ENCODE measurements around the gene COL6A1.

DNA sequence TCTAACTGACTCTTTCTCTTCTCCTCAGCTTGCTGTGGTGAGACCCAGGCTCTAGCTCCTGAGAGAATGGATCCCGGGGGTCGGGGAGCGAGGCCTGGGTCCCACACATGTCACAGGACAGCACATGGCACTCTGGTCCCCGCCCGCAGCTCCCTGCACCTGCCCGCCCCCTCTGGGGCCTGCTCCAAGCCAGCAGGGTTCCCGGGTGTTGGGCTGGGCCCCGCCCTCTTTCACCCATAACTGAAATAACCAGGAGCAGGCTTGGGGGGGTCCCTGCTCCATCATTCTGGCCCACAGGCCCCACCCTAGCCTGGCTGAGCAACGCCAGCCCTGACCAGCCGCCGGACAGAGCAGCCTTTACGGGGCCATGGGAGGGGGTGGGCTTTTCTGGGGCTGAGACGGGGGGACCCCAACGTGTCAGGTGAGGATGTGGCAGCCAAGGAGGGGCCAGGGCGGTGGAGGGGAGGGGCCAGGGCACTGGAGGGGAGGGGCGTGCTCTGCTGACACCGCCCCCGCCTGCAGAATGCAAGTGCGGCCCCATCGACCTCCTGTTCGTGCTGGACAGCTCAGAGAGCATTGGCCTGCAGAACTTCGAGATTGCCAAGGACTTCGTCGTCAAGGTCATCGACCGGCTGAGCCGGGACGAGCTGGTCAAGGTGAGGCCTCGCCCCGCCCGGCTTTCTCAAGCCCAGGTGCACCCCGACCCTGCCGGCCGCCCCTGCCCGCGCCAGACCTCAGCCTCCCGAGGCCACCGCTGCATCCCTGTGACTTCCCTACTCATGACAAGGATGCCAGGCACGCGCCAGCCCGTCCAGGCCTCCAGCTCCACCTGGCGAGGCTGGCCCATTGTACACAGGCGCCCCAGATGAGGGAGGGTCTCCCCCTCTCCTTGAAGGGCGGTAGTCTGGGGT lies 19.4 kb downstream of the COL6A1 start:
- TF ChIP-seq, protein P1, sequence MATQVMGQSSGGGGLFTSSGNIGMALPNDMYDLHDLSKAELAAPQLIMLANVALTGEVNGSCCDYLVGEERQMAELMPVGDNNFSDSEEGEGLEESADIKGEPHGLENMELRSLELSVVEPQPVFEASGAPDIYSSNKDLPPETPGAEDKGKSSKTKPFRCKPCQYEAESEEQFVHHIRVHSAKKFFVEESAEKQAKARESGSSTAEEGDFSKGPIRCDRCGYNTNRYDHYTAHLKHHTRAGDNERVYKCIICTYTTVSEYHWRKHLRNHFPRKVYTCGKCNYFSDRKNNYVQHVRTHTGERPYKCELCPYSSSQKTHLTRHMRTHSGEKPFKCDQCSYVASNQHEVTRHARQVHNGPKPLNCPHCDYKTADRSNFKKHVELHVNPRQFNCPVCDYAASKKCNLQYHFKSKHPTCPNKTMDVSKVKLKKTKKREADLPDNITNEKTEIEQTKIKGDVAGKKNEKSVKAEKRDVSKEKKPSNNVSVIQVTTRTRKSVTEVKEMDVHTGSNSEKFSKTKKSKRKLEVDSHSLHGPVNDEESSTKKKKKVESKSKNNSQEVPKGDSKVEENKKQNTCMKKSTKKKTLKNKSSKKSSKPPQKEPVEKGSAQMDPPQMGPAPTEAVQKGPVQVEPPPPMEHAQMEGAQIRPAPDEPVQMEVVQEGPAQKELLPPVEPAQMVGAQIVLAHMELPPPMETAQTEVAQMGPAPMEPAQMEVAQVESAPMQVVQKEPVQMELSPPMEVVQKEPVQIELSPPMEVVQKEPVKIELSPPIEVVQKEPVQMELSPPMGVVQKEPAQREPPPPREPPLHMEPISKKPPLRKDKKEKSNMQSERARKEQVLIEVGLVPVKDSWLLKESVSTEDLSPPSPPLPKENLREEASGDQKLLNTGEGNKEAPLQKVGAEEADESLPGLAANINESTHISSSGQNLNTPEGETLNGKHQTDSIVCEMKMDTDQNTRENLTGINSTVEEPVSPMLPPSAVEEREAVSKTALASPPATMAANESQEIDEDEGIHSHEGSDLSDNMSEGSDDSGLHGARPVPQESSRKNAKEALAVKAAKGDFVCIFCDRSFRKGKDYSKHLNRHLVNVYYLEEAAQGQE (IDR thresholded peaks at IDR 0.05; ENCODE audit: insufficient replicate concordance, low read depth): no peak
- TF ChIP-seq, protein P2, sequence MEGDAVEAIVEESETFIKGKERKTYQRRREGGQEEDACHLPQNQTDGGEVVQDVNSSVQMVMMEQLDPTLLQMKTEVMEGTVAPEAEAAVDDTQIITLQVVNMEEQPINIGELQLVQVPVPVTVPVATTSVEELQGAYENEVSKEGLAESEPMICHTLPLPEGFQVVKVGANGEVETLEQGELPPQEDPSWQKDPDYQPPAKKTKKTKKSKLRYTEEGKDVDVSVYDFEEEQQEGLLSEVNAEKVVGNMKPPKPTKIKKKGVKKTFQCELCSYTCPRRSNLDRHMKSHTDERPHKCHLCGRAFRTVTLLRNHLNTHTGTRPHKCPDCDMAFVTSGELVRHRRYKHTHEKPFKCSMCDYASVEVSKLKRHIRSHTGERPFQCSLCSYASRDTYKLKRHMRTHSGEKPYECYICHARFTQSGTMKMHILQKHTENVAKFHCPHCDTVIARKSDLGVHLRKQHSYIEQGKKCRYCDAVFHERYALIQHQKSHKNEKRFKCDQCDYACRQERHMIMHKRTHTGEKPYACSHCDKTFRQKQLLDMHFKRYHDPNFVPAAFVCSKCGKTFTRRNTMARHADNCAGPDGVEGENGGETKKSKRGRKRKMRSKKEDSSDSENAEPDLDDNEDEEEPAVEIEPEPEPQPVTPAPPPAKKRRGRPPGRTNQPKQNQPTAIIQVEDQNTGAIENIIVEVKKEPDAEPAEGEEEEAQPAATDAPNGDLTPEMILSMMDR (IDR thresholded peaks at IDR 0.05; ENCODE audit: insufficient read depth, low read length): no peak
- TF ChIP-seq POLR2AphosphoS5 (IDR thresholded peaks at IDR 0.05; ENCODE audit: low read depth): no peak
